ENCODE results near the gene PICK1.

The PICK1 gene

GRCh38 chr22:38021206-38021605, 36.0 kb upstream of the PICK1 start:
- TF ChIP-seq RAD21 (IDR thresholded peaks at IDR 0.05; ENCODE audit: low read depth): no peak
- no peak for TF ChIP-seq EGR1 (IDR thresholded peaks at IDR 0.05)
- TF ChIP-seq CEBPB (IDR thresholded peaks at IDR 0.05): no peak
- no peak for TF ChIP-seq YY1 (IDR thresholded peaks at IDR 0.05; ENCODE audit: low read depth)
- TF ChIP-seq TEAD4 (IDR thresholded peaks at IDR 0.05): no peak
- no peak for TF ChIP-seq CREB1 (IDR thresholded peaks at IDR 0.05; ENCODE audit: low read depth)
- no peak for TF ChIP-seq FOXM1 (IDR thresholded peaks at IDR 0.05; ENCODE audit: borderline replicate concordance, low read depth)
- no peak for TF ChIP-seq TCF12 (IDR thresholded peaks at IDR 0.05; ENCODE audit: low read depth)
- TF ChIP-seq EP300 (IDR thresholded peaks at IDR 0.05; ENCODE audit: borderline replicate concordance): no peak
- TF ChIP-seq TAF1 (IDR thresholded peaks at IDR 0.05; ENCODE audit: low read depth): no peak
- TF ChIP-seq MAX (IDR thresholded peaks at IDR 0.05): no peak
- no peak for TF ChIP-seq REST (IDR thresholded peaks at IDR 0.05; ENCODE audit: low read depth)
- no peak for TF ChIP-seq USF1 (IDR thresholded peaks at IDR 0.05)
- TF ChIP-seq ZBTB7A (IDR thresholded peaks at IDR 0.05; ENCODE audit: low read depth): no peak
- no peak for TF ChIP-seq NFIC (IDR thresholded peaks at IDR 0.05)

- no peak for TF ChIP-seq YY1 (IDR thresholded peaks at IDR 0.05; ENCODE audit: low read depth)
- TF ChIP-seq TAF1 (IDR thresholded peaks at IDR 0.05; ENCODE audit: low read depth): no peak
- TF ChIP-seq ZBTB7A (IDR thresholded peaks at IDR 0.05; ENCODE audit: low read depth): no peak
- no peak for TF ChIP-seq USF1 (IDR thresholded peaks at IDR 0.05)
- no peak for TF ChIP-seq EP300 (IDR thresholded peaks at IDR 0.05; ENCODE audit: borderline replicate concordance)
- no peak for TF ChIP-seq MAX (IDR thresholded peaks at IDR 0.05)
- no peak for TF ChIP-seq FOXM1 (IDR thresholded peaks at IDR 0.05; ENCODE audit: borderline replicate concordance, low read depth)
- no peak for TF ChIP-seq NFIC (IDR thresholded peaks at IDR 0.05)
- no peak for TF ChIP-seq EGR1 (IDR thresholded peaks at IDR 0.05)
- no peak for TF ChIP-seq TCF12 (IDR thresholded peaks at IDR 0.05; ENCODE audit: low read depth)
Observed at GRCh38 chr22:38023045-38023444, 34.2 kb upstream of the PICK1 start.

- TF ChIP-seq USF1 (IDR thresholded peaks at IDR 0.05) (no peak), REST (IDR thresholded peaks at IDR 0.05; ENCODE audit: low read depth) (no peak), FOXM1 (IDR thresholded peaks at IDR 0.05; ENCODE audit: borderline replicate concordance, low read depth) (no peak), TCF12 (IDR thresholded peaks at IDR 0.05; ENCODE audit: low read depth) (no peak), TEAD4 (IDR thresholded peaks at IDR 0.05) (no peak), EP300 (IDR thresholded peaks at IDR 0.05; ENCODE audit: borderline replicate concordance) (no peak), MAX (IDR thresholded peaks at IDR 0.05) (no peak), CREB1 (IDR thresholded peaks at IDR 0.05; ENCODE audit: low read depth) (no peak), CEBPB (IDR thresholded peaks at IDR 0.05) (no peak), TAF1 (IDR thresholded peaks at IDR 0.05; ENCODE audit: low read depth) (no peak), ZBTB7A (IDR thresholded peaks at IDR 0.05; ENCODE audit: low read depth) (no peak), EGR1 (IDR thresholded peaks at IDR 0.05) (no peak), RAD21 (IDR thresholded peaks at IDR 0.05; ENCODE audit: low read depth) (no peak), YY1 (IDR thresholded peaks at IDR 0.05; ENCODE audit: low read depth) (no peak), NFIC (IDR thresholded peaks at IDR 0.05) (no peak)
Observed at GRCh38 chr22:38025514-38025913, 31.7 kb upstream of the PICK1 start.

GRCh38 chr22:38026130-38027111, 30.8 kb upstream of the PICK1 start:
- TF ChIP-seq EGR1 (IDR thresholded peaks at IDR 0.05) (no peak), USF1 (IDR thresholded peaks at IDR 0.05) (no peak), ZBTB7A (IDR thresholded peaks at IDR 0.05; ENCODE audit: low read depth) (no peak), TCF12 (IDR thresholded peaks at IDR 0.05; ENCODE audit: low read depth) (no peak), REST (IDR thresholded peaks at IDR 0.05; ENCODE audit: low read depth) (no peak), TAF1 (IDR thresholded peaks at IDR 0.05; ENCODE audit: low read depth) (no peak), MAX (IDR thresholded peaks at IDR 0.05) (no peak), FOXM1 (IDR thresholded peaks at IDR 0.05; ENCODE audit: borderline replicate concordance, low read depth) (no peak), RAD21 (IDR thresholded peaks at IDR 0.05; ENCODE audit: low read depth) (no peak), CEBPB (IDR thresholded peaks at IDR 0.05) (no peak), EP300 (IDR thresholded peaks at IDR 0.05; ENCODE audit: borderline replicate concordance) (no peak)
